Epithelial cell of esophagus (primary cell): ENCODE results near the gene FSD1.
A peak's percentile ranks its signal among the peaks of the same experiment; 100 is the strongest.

Source experiments
- DNase-seq: peaks from one replicate; pipeline ENCODE4 v3.0.0; 2010; ENCODE audit warnings: low read depth
- H3K4me3 ChIP-seq: 2 replicates; pipeline ENCODE4 v1.5.1; 2011; ENCODE audit warnings: mild to moderate bottlenecking, low read length, control low read depth
- TF ChIP-seq, protein P1 (sequence below): IDR thresholded peaks from 2 replicates; pipeline ENCODE4 v1.5.1; 2011; ENCODE audit warnings: low read depth, mild to moderate bottlenecking, low read length, control low read depth, inconsistent platforms; ENCODE audit not compliant: insufficient read depth; ENCODE audit errors: missing control alignments

FSD1 gene

DNA sequence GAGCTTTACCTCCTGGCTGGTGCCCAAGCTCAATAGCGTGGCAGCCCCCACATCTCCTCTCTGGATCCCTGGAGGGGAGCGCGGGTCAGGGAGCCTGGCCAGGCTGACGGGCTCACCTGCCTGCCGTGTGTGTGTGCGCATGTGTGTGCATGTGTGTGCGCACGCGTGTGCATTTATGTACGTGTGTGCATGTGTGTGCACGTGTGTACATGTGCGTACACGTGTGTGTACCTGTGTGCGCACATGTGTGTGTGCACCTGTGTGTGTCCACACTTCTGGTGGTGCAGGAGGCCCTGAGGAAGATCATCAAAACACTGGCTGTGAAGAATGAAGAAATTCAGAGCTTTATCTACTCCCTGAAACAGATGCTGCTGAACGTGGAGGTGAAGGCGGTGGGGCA is 1.3 kb downstream of the FSD1 start:
- TF ChIP-seq, protein P1, sequence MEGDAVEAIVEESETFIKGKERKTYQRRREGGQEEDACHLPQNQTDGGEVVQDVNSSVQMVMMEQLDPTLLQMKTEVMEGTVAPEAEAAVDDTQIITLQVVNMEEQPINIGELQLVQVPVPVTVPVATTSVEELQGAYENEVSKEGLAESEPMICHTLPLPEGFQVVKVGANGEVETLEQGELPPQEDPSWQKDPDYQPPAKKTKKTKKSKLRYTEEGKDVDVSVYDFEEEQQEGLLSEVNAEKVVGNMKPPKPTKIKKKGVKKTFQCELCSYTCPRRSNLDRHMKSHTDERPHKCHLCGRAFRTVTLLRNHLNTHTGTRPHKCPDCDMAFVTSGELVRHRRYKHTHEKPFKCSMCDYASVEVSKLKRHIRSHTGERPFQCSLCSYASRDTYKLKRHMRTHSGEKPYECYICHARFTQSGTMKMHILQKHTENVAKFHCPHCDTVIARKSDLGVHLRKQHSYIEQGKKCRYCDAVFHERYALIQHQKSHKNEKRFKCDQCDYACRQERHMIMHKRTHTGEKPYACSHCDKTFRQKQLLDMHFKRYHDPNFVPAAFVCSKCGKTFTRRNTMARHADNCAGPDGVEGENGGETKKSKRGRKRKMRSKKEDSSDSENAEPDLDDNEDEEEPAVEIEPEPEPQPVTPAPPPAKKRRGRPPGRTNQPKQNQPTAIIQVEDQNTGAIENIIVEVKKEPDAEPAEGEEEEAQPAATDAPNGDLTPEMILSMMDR, result no peak
- DNase-seq, result no peak

DNA sequence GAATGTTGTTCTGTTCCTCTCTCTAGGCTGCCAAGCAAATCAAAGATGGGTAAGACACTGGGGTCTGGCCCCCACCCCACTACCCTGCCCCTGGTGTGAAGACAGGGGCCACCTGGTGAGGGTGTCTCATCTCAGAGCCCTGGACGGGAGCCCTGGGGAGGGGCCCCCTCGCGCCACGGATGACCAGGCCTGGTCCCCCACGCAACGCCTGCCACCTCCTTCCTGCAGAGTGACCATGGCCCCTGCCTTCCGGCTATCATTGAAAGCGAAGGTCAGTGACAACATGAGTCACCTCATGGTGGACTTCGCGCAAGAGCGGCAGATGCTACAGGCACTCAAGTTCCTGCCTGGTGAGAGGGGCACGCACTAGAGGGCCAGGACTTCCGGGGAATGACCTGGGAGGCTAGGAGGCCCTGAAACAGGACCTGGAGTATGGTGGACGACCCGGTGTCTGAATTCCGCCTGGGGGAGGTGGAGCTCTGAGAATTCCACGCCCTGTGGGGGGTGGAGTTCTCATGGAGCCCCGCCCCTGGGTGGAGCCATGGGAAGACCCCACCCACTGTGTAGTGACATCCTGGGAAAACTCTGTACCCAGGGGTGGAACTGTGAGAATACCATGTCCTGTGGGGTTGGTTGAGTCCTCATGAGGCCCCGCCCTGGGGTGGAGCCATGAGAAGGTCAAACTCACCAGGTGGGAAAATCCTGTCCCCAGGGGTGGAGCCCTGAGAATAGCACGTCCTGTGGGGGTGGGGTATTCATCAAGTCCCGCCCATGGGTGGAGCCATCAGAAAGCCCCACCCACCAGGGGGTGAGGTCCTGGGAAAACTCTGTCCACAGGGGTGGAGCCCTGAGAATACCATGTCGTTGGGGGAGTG is 6.1 kb downstream of the FSD1 start:
- H3K4me3 ChIP-seq, result no peak overlapping the region
- TF ChIP-seq, protein P1, result no peak
- DNase-seq, result peak; percentile 20

More for the DNA sequence above, 1.3 kb downstream of the FSD1 start:
- no peak overlapping the region for H3K4me3 ChIP-seq

DNA sequence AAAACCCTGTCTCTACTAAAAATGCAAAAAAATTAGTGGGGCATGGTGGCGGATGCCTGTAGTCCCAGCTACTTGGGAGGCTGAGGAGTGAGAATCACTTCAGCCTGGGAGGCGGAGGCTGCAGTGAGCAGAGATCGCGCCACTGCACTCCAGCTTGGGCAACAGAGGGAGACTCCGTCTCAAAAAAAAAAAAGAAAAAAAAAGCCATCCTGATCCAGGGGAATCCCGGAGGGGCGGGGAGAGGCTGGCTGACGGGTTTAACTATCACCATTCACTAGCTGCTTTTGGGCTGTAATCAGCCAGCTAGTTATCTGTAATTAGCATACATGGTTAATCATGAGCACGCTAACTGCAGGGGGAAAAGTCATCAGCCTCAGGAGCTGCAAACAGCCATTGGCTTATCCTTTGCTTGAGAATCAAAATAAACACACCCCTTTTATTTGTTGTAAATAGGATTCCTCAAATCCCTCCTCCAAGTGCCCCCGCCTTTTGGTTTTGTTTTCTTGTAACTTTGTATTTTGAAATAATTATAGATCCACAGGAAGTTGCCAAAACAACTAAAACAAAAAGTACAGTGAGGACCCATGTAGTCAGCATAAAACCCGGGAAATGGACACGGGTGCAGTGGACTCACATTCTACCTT is 9.6 kb downstream of the FSD1 start:
- TF ChIP-seq, protein P1, result no peak
- no peak overlapping the region for H3K4me3 ChIP-seq
- peak; percentile 25 for DNase-seq

DNA sequence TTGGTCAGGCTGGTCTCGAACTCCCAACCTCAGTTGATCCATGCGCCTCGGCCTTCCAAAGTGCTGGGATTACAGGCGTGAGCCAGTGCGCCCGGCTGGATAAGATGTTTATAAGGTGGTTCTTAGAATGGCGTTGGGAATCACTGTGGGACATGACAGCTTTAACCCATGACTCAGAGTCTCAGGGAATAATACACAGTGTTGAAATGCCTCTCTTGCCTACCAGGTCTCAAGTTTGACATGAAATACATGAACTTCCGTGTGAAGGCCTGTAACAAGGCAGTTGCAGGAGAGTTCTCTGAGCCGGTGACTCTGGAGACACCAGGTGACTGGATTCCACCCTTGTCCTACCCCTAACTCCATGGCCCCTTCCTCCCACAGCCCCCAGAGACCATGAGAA is 12.6 kb downstream of the FSD1 start:
- TF ChIP-seq, protein P1, result no peak
- no peak overlapping the region for H3K4me3 ChIP-seq

DNA sequence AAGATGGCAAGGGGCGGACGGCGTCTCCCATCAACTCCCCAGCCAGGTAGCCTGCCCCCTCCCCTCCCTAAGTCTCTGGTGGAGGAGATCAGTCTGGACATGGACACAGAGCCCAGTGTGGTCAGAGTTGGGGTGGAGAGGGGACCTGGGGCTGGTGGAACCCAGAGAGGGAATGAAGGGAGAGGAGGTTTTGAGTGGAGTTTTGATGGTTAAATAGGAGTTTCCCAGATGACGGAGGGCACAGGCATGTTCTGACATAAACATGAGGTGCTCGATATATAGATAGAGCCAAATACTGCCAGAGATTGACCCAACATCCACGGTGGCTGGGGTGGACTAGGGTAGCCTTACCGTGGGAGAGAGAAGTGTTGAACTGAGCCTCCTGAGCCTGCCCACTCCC is 14.1 kb downstream of the FSD1 start:
- TF ChIP-seq, protein P1, result no peak
- H3K4me3 ChIP-seq, result no peak overlapping the region
- no peak for DNase-seq

More for the DNA sequence above, 12.6 kb downstream of the FSD1 start:
- DNase-seq, result peak; percentile 31

DNA sequence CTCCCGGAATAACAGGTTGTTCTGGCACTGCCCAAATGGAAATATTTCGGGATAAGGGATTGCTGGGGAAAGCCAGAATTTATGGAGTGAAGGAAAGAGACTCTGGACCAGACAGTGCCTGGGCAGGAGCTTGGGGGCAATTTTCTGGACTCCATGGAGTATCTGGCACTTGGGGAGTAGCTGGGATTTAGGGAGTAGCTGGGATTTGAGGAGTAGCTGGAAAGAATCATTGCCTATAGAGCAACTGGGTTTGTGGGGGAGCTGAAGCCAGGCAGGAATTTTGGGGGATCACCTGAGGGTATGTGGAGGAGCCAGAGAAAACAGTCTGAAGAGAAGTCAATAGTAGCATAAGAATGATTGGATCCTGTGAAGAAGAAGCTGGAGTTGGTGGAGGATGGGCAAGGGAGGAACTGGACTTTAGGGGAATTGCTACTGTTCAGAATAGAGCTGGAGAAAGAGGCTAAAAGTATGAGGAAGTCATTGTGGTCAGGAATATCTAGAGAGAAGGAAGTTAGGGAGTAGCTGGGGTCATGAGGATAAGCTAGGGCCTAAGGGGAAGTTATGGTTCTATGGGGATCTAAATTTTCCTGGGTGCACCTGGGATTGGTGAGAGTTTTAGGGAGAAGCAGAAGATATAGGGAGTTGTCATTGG is 14.8 kb downstream of the FSD1 start:
- H3K4me3 ChIP-seq, result no peak overlapping the region
- TF ChIP-seq, protein P1, result no peak
- DNase-seq, result no peak
